ENCODE data around the gene STAT6.

GRCh38 chr12:57123813-57124212 is 12.7 kb upstream of the STAT6 start:
- TF ChIP-seq CTCF (IDR thresholded peaks at IDR 0.05) (no peak), POLR2AphosphoS5 (IDR thresholded peaks at IDR 0.05; ENCODE audit: low read depth, low read length) (no peak), SIN3A (IDR thresholded peaks at IDR 0.05; ENCODE audit: borderline replicate concordance, insufficient read depth, low read depth, low read length) (no peak)

All from Panc1 (cell line).